GM19193 (cell line): ENCODE measurements around the gene VPS4B.

ENCODE experiments used
- POLR2A ChIP-seq: IDR thresholded peaks from 4 replicates; pipeline ENCODE4 v1.6.1; 2011; ENCODE audit not compliant: insufficient read depth, insufficient read length; ENCODE audit errors: extremely low read depth

VPS4B gene

GRCh38 chr18:63422087-63422863 is at the start of gene VPS4B:
Gene VPS4B, minus strand, starts transcription at chr18:63422476. Its CDS starts 217 bp downstream, at chr18:63422259.
- peak; percentile 90 for TF ChIP-seq POLR2A

GRCh38 chr18:63470751-63471150 is 48.5 kb upstream of the VPS4B start:
- no peak for TF ChIP-seq POLR2A

GRCh38 chr18:63468575-63468974 is 46.3 kb upstream of the VPS4B start:
- no peak for TF ChIP-seq POLR2A

GRCh38 chr18:63467699-63468098 is 45.4 kb upstream of the VPS4B start:
- TF ChIP-seq POLR2A, result no peak

- TF ChIP-seq POLR2A, result no peak
These were observed 42.8 kb upstream of the VPS4B start for GRCh38 chr18:63465059-63465458.

- no peak for TF ChIP-seq POLR2A
These were observed 42.2 kb upstream of the VPS4B start for GRCh38 chr18:63464434-63464833.

- TF ChIP-seq POLR2A, result no peak
These were observed 38.1 kb upstream of the VPS4B start for GRCh38 chr18:63460414-63460813.

GRCh38 chr18:63457977-63458376 is 35.7 kb upstream of the VPS4B start:
- TF ChIP-seq POLR2A, result no peak

- TF ChIP-seq POLR2A, result no peak
These were observed 32.2 kb upstream of the VPS4B start for GRCh38 chr18:63454497-63454896.

GRCh38 chr18:63451799-63452660 is 29.8 kb upstream of the VPS4B start:
- TF ChIP-seq POLR2A, result no peak

- no peak for TF ChIP-seq POLR2A
These were observed 27.1 kb upstream of the VPS4B start for GRCh38 chr18:63449426-63449825.

- TF ChIP-seq POLR2A, result no peak
These were observed 24.8 kb upstream of the VPS4B start for GRCh38 chr18:63447066-63447465.

GRCh38 chr18:63446266-63446665 is 24.0 kb upstream of the VPS4B start:
- TF ChIP-seq POLR2A, result no peak

GRCh38 chr18:63445037-63445436 is 22.8 kb upstream of the VPS4B start:
- TF ChIP-seq POLR2A, result no peak

- TF ChIP-seq POLR2A, result no peak
These were observed 22.3 kb upstream of the VPS4B start for GRCh38 chr18:63444580-63444979.

- TF ChIP-seq POLR2A, result no peak
These were observed 21.6 kb upstream of the VPS4B start for GRCh38 chr18:63443829-63444228.

- no peak for TF ChIP-seq POLR2A
These were observed 18.6 kb upstream of the VPS4B start for GRCh38 chr18:63440881-63441280.

- no peak for TF ChIP-seq POLR2A
These were observed 17.9 kb upstream of the VPS4B start for GRCh38 chr18:63440219-63440618.
